Lower leg skin (tissue), 4 donors: ENCODE measurements around the gene GEMIN4. TPM values are rescaled to one million over a fixed set of nuclear protein-coding genes. Genes with fewer than 3 reads are reported as not detected.
"Not testable (repeated sequence)": the region's sequence is repeated elsewhere in the genome, so short reads cannot be mapped to it uniquely, and the experiment has no call there.

Experiments used
- DNase-seq, 2 donors: peaks; one replicate each; pipeline ENCODE4 v3.0.0-alpha.2; 2019; ENCODE audit warnings: low spot score in 2 of 2
- H3K4me3 ChIP-seq: fragments of 200-600 bp; sonication (generic); 2 replicates; pipeline ENCODE4 v1.5.1; 2017; ENCODE audit warnings: mild to moderate bottlenecking, low read depth; ENCODE audit not compliant: poor library complexity, severe bottlenecking
- POLR2A ChIP-seq, 2 donors: fragments of 450-650 bp; IDR thresholded peaks; one replicate each; pipeline ENCODE4 v1.6.1; 2016 to 2017; ENCODE audit warnings: antibody characterized with exemption in 2 of 2, mild to moderate bottlenecking in 1 of 2, moderate library complexity in 1 of 2
- WGBS, 2 donors: methylation state at CpG; one replicate each; pipeline ENCODE4 v1.1.5; 2018; 5-methylcytosine and 5-hydroxymethylcytosine counted together
- intact Hi-C: fragments of 100-400 bp; cut with DNase I; formaldehyde crosslinking; loops from one replicate; pipeline ENCODE4 v1.15.0; 2023; ENCODE audit warnings: low total_unique reads
- total RNA-seq, 4 donors: library from RNA; depleted of rRNA; stranded (reverse); fragments of >200 nt; gene quantifications; one replicate each; pipeline ENCODE4 v1.1.0, GENCODE V29; 2016
- TF ChIP-seq, protein P1 (sequence below), 3 donors: fragments of 450-650 bp; IDR thresholded peaks; one replicate each; pipeline ENCODE4 v1.5.1; 2016; ENCODE audit warnings: antibody characterized with exemption in 3 of 3, mild to moderate bottlenecking in 3 of 3, moderate library complexity in 2 of 3

Gene GEMIN4
- total RNA-seq, 4 donors from 2014 or later: 27.7 to 48.3 (median 37.7) TPM

DNA sequence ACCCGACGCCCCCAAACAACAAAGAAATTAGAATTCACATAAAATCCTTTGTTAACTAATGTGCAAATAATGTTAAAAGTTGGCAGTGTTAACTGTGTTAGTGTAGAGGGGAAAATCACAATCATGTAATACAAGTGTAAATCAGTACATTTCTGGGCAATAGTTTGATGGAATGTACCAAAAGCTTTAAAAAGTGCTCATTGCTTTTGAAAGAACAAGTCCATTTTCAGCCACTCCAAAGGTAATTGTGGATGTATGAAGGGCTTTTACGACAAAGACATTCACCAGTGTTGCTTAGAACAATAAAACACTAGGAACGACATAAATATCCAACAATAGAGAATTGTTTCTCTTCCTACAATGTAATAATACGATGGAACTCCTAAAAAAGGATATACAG, 21.0 kb upstream of the GEMIN4 start:
- intact Hi-C loops: no loop called here
- no peak for DNase-seq
- no peak overlapping the region for H3K4me3 ChIP-seq
- TF ChIP-seq, protein P1, sequence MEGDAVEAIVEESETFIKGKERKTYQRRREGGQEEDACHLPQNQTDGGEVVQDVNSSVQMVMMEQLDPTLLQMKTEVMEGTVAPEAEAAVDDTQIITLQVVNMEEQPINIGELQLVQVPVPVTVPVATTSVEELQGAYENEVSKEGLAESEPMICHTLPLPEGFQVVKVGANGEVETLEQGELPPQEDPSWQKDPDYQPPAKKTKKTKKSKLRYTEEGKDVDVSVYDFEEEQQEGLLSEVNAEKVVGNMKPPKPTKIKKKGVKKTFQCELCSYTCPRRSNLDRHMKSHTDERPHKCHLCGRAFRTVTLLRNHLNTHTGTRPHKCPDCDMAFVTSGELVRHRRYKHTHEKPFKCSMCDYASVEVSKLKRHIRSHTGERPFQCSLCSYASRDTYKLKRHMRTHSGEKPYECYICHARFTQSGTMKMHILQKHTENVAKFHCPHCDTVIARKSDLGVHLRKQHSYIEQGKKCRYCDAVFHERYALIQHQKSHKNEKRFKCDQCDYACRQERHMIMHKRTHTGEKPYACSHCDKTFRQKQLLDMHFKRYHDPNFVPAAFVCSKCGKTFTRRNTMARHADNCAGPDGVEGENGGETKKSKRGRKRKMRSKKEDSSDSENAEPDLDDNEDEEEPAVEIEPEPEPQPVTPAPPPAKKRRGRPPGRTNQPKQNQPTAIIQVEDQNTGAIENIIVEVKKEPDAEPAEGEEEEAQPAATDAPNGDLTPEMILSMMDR (IDR thresholded peaks at IDR 0.05): no peak
- TF ChIP-seq POLR2A (IDR thresholded peaks at IDR 0.05): no peak
- WGBS, 2 donors: 81 to 85% methylated on average over 5 of the region's 5 CpGs

- TF ChIP-seq, protein P1 (IDR thresholded peaks at IDR 0.05): no peak
- no peak for TF ChIP-seq POLR2A (IDR thresholded peaks at IDR 0.05)
- WGBS, 2 donors: 76 to 79% methylated on average over 3 of the region's 3 CpGs
- H3K4me3 ChIP-seq: no peak overlapping the region
- intact Hi-C loops: no loop called here
- DNase-seq: no peak
Observed at GRCh38 chr17:767076-767475, 15.0 kb upstream of the GEMIN4 start.

DNA sequence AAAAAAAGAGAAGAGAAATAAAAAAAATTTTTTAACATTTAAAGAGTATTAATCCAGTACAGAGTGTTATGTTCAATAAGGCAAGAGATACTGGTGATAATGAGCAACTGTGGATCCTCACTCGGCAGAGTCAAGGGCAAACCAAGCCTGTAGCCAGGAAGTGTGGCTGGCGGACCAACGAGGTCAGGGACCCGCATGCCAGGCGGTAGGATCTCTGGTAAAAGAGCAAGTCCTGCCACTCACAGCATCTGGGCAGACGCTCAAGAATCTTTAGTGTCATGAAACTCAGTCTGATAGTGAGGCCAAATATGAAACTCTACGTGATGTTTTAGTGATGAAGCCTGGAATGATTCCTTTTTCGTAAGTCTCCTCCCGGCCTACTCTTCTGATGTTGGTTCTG, 8.3 kb upstream of the GEMIN4 start:
- 81 to 88% methylated on average over 9 of the region's 9 CpGs for WGBS, 2 donors
- TF ChIP-seq, protein P1 (IDR thresholded peaks at IDR 0.05): no peak
- TF ChIP-seq POLR2A (IDR thresholded peaks at IDR 0.05): no peak
- H3K4me3 ChIP-seq: no peak overlapping the region
- peak in 1 of 2 donors; percentile 64 for DNase-seq
- intact Hi-C loops: no loop called here

DNA sequence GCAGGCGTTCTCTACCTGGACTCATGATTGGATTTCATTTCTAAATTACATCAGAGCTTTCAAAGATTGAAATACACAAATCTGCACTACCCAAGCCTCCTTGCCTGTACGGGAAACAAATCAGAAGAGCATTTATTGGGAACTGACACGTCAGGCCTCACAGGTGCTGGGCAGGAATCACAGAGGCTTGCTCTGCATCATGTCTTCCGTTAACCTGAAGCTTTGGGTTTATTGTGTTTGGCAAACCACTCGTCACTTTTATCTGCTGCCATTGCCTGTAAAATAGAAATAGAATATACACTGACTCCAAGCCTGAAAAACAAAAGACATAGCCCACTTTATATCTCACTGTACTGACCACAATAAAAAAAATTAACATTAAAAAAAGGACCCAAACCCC, 7.9 kb upstream of the GEMIN4 start:
- intact Hi-C loops: no loop called here
- TF ChIP-seq POLR2A (IDR thresholded peaks at IDR 0.05): no peak
- TF ChIP-seq, protein P1 (IDR thresholded peaks at IDR 0.05): no peak
- no peak for DNase-seq
- 92 to 93% methylated on average over 5 of the region's 5 CpGs for WGBS, 2 donors
- no peak overlapping the region for H3K4me3 ChIP-seq

DNA sequence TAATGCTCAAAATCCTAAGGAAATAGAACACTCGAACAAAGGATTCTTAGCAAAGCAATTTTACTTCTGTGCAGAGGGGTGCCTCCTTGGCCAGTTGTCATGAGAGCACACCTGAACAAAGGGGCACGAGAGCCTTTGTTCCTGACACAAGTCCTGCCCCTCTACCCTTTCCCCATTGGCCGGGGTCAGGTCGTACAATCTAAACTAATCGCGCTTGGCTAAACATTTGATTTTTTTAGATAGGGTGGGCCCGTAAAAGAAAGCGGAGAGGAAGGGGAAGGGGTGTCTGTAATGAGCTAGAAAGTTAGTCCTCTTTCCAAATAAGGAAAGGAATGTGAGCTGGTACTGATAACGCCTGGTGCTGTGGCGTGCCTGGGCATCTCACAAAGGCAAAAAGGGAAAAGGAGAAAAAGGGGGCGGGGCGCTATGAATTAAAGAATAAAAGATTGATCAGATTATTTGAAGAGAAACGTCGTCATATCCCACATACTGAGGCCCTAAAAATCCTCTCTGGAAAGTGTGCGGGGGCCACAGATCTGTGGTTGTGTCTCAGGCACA, 4.0 kb upstream of the GEMIN4 start:
- DNase-seq, H3K4me3 ChIP-seq, intact Hi-C loops: not testable (repeated sequence)
- WGBS, 2 donors: 48 to 57% methylated on average over 15 of the region's 15 CpGs

GRCh38 chr17:755319-755961, 3.4 kb upstream of the GEMIN4 start:
- DNase-seq, intact Hi-C loops, H3K4me3 ChIP-seq: not testable (repeated sequence)
- WGBS, 2 donors: 89 to 95% methylated on average over 9 of the region's 9 CpGs

DNA sequence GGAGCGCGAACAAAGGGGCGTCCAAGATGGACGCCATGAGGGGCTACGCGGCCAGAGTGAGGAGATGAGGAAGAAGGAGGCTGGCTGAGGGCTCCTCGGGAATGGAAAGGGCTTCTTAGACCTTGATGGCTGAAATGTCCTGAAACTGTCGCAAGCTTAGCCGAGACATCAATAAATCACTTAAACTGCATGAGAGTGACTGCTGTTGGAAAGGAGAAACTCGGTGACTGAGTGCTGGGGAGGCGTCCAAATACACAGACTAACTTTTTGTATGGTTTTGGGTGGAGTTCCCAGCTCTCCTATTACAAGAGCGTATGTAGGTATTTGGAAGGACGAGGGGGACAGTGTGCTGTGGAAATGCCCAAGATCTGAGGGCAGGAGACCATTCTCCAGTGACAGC, 1.4 kb upstream of the GEMIN4 start:
- intact Hi-C loops: loop anchor here (5.0 kb wide), 1 partner anchor 341 kb away; a partner anchor contains a TSS
- H3K4me3 ChIP-seq: no peak overlapping the region
- DNase-seq: no peak
- WGBS, 2 donors: 58 to 62% methylated on average over 13 of the region's 13 CpGs
- no peak for TF ChIP-seq POLR2A (IDR thresholded peaks at IDR 0.05)
- TF ChIP-seq, protein P1 (IDR thresholded peaks at IDR 0.05): no peak
